GM21576 (cell line): Measurements from ENCODE around the gene PHKA1.
"Not testable (repeated sequence)": the region's sequence is repeated elsewhere in the genome, so short reads cannot be mapped to it uniquely, and the experiment has no call there.

Experiments
- ATAC-seq: cut with Tn5 transposase; IDR thresholded peaks from one replicate; pipeline ENCODE4 v1.9.1; 2021; ENCODE audit warnings: mild to moderate bottlenecking, moderate library complexity; ENCODE audit not compliant: unreplicated experiment

Gene PHKA1

DNA sequence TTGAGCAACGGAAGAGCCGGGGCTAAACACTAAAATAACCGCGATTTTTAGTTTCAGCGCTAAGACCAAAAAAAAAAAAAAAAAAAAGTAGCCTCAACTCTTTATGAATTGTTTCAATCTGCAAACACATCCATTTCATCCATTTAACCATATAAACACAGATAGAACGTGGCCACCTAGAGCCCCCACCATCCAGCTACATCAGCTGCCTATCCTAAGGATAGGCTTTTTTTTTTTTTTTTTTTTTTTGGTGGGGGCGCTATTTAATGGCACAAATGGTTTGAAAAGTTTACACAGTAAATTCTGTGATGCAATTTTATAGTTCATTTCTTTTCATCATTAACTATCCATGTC is 141.0 kb downstream of the PHKA1 start:
- ATAC-seq: peak; percentile 19

DNA sequence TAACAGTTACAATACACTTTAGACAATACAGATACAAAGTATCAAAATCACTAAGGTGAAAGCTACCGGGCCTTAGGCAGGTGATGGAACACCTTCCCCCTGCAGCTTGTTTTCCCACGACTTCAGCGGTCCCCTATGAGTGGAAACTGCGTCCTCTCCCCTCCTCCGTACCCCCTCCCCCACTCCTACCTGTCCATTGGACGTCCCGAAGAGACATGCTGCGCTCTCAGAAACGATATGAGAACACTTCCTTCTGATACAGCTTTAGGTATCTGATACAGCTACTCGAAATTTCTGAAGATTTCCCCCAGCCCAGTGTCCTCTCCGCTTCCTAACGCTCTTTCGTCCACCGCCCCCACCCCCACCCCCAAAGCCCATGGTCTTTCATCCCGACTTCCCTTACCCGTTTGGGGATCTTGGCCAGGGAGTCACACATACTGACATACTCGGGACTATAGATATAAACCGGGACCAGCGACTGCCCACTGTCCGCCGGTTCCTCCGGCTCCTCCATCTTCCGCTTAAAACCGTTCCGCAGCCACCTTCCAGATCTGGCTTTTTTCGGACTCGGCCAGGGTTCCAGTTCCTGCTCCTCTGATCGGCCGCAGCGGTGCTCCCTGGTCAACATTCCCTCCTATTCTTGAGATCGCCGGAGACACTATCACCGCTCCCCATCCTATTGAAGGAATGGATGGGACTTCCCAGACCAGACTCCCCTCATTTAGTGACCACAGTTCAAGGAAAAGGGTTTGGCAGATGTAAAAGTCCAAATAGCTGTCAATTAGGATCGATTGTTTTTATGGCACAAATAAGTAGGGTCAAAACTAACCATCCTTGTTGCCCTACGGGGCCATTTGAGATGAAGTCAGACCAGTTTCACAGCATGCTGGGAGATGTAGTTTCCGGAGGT is 141.6 kb downstream of the PHKA1 start, which contains the start of gene HDAC8:
TSS of gene HDAC8 (minus strand) at position 596 of the 910 bp plus-strand sequence. CDS start at position 514, 82 bp downstream.
- peak; percentile 94 for ATAC-seq

DNA sequence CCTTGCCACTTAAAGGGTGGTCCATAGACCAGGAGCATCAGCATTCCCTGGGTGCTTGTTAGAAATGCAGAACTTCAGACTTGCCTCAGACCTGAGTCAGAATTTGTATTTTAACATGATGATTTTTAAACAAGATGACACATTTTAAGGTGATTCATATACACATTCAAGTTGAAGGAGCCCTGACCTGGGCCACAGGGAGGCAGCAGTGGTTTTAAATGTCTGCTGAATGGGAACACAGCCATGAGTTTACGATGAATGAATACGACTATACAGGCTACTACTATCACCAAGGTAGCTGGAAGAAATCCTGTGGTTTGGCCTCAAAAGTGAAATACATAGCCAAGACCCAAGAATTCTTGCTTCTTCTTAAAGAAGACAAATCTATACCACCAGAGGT is 144.3 kb downstream of the PHKA1 start:
- no peak for ATAC-seq

DNA sequence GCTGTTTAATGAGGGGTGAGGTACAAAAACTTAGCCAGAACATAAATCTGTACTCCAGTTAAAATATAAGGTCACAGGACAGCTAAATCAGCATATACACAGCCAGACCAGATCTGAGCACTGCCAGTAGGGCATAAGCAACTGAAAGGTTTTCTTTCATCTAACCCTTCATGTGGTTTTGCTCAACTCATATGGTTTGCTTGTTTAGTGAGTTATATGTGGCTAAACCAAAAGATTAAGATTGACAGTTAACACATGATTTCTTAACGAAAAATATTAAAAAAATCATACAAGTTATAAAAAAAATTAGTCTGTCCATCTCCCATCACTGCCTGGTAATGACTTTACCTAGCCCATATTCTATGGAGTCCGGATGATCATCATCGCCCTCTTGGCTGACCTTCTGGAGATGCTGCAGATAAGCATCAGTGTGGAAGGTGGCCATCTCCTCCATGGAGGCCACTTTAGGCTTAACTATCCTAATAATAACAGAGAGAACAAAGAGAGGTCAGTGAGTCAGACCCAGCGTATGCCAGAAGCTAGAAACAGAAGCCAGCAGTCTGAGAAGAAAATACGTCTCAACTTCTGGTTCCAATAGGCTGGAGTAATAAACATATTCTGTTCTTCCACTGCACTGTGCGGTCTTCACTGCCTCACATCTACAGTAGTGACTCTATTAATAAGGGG is 145.6 kb downstream of the PHKA1 start:
- no peak for ATAC-seq

DNA sequence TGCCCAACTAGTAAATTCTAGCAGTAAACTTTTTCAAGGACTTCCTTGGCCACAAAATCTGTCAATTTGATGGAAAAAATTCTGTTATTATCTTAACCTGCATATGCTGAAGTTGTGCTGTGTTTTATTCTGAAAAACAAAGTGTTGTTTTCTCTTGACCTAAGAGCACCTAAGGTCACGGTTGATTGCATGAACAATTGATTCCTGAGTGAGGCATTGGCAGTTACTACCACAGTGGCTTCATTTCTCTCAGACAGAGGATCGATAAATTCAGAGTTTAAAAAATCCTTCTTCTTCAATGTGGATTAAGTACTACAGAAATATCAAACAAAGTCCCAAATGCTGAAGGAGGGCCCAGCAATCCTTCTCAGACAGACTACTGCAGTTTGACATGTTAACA is 147.7 kb downstream of the PHKA1 start:
- ATAC-seq: no peak

DNA sequence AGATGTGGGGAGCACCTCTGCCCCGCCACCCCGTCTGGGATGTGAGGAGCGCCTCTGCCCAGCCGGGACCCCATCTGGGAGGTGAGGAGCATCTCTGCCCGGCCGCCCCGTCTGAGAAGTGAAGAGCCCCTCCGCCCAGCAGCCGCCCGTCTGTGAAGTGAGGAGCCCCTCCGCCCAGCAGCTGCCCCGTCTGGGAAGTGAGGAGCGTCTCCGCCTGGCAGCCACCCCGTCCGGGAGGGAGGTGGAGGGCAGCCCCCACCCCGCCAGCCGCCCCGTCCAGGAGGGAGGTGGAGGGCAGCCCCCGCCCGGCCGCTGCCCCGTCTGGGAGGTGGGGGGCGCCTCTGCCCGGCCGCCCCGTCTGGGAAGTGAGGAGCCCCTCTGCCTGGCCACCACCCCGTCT is 154.5 kb downstream of the PHKA1 start:
- ATAC-seq: not testable (repeated sequence)

DNA sequence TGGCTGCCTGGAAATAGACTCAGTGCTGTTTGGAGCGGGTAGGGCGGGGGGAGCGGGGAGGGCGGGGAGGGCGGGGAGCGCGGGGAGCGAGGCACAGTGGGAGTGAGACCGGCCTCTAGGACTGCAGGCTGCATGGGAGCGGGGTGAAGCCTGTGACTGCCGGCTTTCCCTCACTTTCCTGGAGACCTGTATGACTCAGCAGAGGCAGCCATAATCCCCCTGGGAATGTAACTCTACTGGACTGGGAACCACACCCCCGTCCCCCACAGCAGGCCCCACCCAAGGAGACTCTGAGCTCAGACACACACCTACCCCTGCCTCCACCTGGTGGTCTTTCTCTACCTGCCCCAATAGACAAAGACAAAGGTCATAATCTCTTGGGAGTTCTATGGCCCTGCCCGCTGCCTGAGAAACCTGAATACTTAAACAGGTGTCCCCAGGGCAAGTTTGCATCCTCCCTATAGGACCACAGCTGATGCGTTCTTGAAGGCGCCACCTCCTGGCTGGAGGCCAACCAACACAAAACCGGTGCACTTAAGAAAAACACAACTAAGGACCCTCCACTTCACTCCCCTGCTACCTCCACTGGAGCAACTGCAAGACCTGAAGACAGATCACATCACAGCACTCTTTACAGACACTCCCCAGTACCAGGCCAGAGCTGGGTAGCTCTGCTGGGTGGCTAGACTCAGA is 159.5 kb downstream of the PHKA1 start:
- ATAC-seq: no peak

DNA sequence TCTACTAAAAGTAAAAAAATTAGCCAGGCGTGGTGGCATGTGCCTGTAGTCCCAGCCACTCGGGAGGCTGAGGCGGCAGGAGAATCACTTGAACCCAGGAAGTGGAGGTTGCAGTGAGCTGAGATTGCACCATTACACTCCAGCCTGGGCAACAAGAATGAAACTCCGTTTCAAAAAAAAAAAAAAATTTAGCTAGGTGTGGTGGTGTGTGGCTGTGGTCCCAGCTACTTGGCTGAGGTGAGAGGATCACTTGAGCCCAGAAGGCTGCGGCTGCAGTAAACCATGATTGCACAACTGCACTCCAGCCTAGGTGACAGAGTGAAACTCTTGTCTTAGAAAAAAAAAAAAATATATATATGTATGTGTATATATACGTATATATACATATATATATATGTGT is 161.7 kb downstream of the PHKA1 start:
- not testable (repeated sequence) for ATAC-seq

DNA sequence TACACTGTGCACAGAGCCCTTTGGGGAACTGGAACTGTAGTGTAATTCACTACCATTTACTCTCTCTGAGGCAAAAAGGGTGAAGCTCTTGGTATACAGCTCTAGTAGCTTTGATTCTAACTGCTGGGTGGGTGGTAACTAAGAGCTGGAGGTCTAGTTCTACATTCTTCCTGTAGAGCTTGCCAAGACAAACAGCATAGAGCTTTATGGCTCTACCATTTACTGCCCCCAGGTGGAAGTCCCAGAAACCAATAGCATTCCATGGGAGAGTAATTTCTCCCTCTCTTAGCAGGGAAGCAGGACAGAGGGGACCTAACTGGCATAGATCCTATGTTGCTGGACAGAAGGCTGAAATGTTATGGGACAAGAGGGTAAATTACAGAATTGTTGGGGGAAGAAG is 168.1 kb downstream of the PHKA1 start:
- ATAC-seq: no peak

DNA sequence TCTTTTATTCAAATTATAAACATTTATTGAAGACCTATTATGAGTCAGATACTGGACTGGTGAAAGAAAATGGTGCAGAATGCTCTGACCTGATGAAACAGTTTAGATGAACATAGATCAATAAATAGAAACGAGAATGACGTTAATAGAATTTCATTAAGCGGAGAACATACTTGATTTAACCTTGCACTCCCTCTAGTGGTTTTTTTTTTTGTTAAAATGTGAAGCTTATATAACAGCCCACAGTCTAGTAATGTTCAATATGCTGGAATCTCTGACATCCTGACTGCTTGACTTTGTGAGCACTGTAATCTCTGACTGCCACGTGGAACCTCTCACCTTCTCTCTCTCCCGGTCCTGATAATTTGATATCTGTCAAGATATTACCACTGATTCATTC is 173.8 kb downstream of the PHKA1 start:
- ATAC-seq: no peak

DNA sequence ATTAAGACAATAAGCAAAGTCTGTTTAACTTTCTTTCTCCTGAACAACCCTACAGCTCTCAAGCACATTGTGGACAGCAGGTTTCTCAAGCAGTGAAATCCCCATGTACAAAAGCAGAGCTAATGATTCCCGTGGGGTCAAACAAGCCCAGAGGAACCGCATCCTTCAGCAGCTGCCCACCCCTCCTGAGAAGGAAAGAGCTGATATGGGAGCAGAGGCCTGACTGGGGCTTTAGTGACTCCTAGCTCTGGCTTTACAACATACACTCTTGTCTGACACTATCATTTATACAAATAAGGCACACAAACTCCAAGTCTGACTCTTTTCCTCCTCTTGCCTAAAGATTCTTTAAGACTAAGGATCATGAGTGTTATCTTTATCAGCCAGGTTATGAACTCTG is 174.3 kb downstream of the PHKA1 start:
- ATAC-seq: no peak

DNA sequence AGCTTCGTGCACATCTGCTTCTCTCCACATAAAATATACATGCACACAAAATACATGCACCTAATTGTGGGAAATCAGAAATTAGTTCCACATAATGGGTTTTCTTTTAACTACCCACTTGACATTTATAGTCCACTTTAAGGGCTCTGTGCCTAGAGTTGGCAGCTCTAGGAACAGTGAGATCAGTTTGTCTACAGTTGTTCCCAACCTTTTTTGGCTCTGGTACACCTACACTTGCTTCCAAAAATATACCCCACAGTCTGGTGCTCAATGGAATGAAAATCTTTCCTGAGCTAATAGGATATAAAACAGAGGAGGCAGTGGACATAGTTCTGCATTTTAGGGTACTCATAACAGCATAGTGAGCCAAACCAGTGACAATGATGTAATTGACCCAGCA is 177.6 kb downstream of the PHKA1 start:
- no peak for ATAC-seq

DNA sequence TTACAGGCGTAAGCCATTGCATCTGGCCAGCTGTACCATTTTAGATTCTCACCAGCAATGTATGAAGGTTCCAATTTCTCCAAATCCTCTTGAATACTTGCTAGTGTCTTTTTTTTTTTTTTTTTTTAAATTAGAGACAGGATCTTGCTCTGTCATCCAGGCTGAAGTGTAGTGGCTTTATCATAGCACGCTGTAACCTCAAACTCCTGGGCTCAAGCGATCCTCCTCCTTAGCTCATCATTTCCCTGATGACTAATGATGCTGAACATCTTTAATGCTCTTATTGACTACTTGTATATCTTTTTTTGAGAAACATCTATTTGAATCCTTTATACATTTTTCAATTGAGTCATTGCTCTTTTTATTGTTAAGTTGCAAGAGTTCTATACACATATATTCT is 181.7 kb downstream of the PHKA1 start:
- ATAC-seq: no peak
